ENCODE measurements around the gene C5AR2. TPM values are rescaled to one million over a fixed set of nuclear protein-coding genes. Genes with fewer than 3 reads are reported as not detected.
"Not testable (repeated sequence)": the region's sequence is repeated elsewhere in the genome, so short reads cannot be mapped to it uniquely, and the experiment has no call there.

C5AR2 gene
- total RNA-seq, 1 donor from 2014 or later = 18.3 TPM

GRCh38 chr19:47323872-47324271 lies 8.1 kb upstream of the C5AR2 start:
- TF ChIP-seq CTCF (IDR thresholded peaks at IDR 0.05) = no peak

GRCh38 chr19:47324502-47324901 lies 7.5 kb upstream of the C5AR2 start:
- Histone ChIP-seq H3K27ac (no peak overlapping the region), H3K27me3 (no peaks in the 10 kb centered on the region), H3K9me3 (no peaks in the 10 kb centered on the region), H3K4me1 (no peaks in the 10 kb centered on the region), H3K36me3 (peaks cover 0 to 6% of the 10 kb centered on the region in 2 donors), H3K4me3 (no peak overlapping the region)
- DNase-seq (ENCODE audit: low spot score in 2 of 2) = peak in 1 of 2 donors; percentile 73
- no peak for TF ChIP-seq CTCF (IDR thresholded peaks at IDR 0.05)
- intact Hi-C loops (cut with DNase I) = no loop called here

More at GRCh38 chr19:47323872-47324271, 8.1 kb upstream of the C5AR2 start:
- no peaks in the 10 kb centered on the region for H3K27me3 ChIP-seq
- no peaks in the 10 kb centered on the region for H3K4me1 ChIP-seq
- no peak overlapping the region for H3K4me3 ChIP-seq
- intact Hi-C loops (cut with DNase I) = no loop called here
- H3K36me3 ChIP-seq = peaks cover 0 to 6% of the 10 kb centered on the region in 2 donors
- no peaks in the 10 kb centered on the region for H3K9me3 ChIP-seq
- no peak for DNase-seq (ENCODE audit: low spot score in 2 of 2)
- peak overlapping the region in 1 of 2 donors; percentile 10 for H3K27ac ChIP-seq

- no peak for TF ChIP-seq CTCF (IDR thresholded peaks at IDR 0.05)
- Histone ChIP-seq H3K4me1 (no peaks in the 10 kb centered on the region), H3K27me3 (no peaks in the 10 kb centered on the region), H3K9me3 (no peaks in the 10 kb centered on the region), H3K36me3 (no peaks in the 10 kb centered on the region), H3K27ac (peak overlapping the region; percentile 4 to 73), H3K4me3 (no peak overlapping the region)
- DNase-seq (ENCODE audit: low spot score in 2 of 2) = no peak
- intact Hi-C loops (cut with DNase I) = no loop called here
These were observed 1.5 kb upstream of the C5AR2 start for GRCh38 chr19:47330466-47330869.

GRCh38 chr19:47331490-47331889 lies 485 bp upstream of the C5AR2 start:
- no peak overlapping the region for H3K27ac ChIP-seq
- H3K9me3 ChIP-seq = no peaks in the 10 kb centered on the region
- no peaks in the 10 kb centered on the region for H3K27me3 ChIP-seq
- H3K4me1 ChIP-seq = no peaks in the 10 kb centered on the region
- TF ChIP-seq CTCF (IDR thresholded peaks at IDR 0.05) = no peak
- no peaks in the 10 kb centered on the region for H3K36me3 ChIP-seq
- intact Hi-C loops (cut with DNase I) = no loop called here
- no peak for DNase-seq (ENCODE audit: low spot score in 2 of 2)
- no peak overlapping the region for H3K4me3 ChIP-seq

- intact Hi-C loops (cut with DNase I) = not testable (repeated sequence)
These were observed 5.1 kb downstream of the C5AR2 start for GRCh38 chr19:47336765-47337718.

GRCh38 chr19:47339196-47339880 lies 7.4 kb downstream of the C5AR2 start:
- TF ChIP-seq CTCF (IDR thresholded peaks at IDR 0.05) = no peak
- intact Hi-C loops (cut with DNase I) = no loop called here
- H3K27me3 ChIP-seq = no peaks in the 10 kb centered on the region

More at GRCh38 chr19:47336765-47337718, 5.1 kb downstream of the C5AR2 start:
- DNase-seq (ENCODE audit: low spot score in 2 of 2) = peak; percentile 40 to 71
- not testable (repeated sequence) for H3K27ac ChIP-seq, H3K4me1 ChIP-seq, H3K4me3 ChIP-seq, H3K9me3 ChIP-seq, H3K36me3 ChIP-seq, H3K27me3 ChIP-seq

More at GRCh38 chr19:47339196-47339880, 7.4 kb downstream of the C5AR2 start:
- no peaks in the 10 kb centered on the region for H3K9me3 ChIP-seq
- no peak overlapping the region for H3K4me3 ChIP-seq
- DNase-seq (ENCODE audit: low spot score in 2 of 2) = no peak
- no peaks in the 10 kb centered on the region for H3K36me3 ChIP-seq
- H3K27ac ChIP-seq = no peak overlapping the region
- H3K4me1 ChIP-seq = no peaks in the 10 kb centered on the region

All from ascending aorta (tissue), 2 donors.